SH-SY5Y (cell line): ENCODE results near the gene DAW1.

Experiments used
- GATA2 ChIP-seq: IDR thresholded peaks from 2 replicates; pipeline ENCODE4 v1.6.1; 2011; ENCODE audit warnings: mild to moderate bottlenecking, low read depth, low read length
- GATA3 ChIP-seq: IDR thresholded peaks from 2 replicates; pipeline ENCODE4 v1.6.1; 2011; ENCODE audit warnings: low read depth, mild to moderate bottlenecking, low read length, moderate library complexity

GRCh38 chr2:227826019-227826521 is 45.4 kb upstream of the DAW1 start:
- TF ChIP-seq GATA2 (no peak), GATA3 (no peak)
